Measurements from ENCODE around the gene SHISA9. TPM values are rescaled to one million over a fixed set of nuclear protein-coding genes. Genes with fewer than 3 reads are reported as not detected.

The SHISA9 gene
- total and polyA plus RNA-seq, 2 of the 4 experiments (the other 2 are of a cell fraction), result under 0.01 TPM; not detected in 1

DNA sequence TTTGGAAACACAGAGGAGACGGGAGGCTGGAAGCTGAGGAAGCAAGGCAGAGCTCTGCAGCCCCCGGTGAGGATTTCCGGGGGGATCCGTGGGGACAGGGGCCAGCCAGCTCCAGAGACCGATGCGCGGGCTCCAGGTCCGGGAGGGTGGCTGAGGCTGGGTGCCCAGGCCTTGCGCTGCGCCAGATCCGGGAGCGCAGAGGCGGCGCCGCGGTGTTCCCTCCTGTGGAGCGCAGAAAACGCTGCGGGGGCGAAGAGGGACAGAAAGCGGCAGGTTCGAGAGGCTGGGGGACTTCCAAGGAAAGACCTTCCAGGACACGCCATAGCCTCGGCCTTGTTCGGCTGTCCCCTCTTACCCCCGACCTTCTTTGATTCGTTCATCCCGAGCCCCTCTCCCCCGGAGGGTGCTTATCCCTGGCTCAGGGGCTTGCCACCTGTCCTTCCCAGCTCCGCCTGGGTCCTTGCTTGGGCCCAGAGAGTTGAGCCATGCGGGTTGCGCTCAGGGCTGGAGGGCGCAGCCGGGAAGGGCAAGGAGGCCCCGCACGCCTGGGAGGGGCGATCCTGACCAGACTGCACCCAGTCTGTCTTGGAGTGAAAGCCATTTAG, 697 bp upstream of the SHISA9 start:
- ChIA-PET POLR2A (ENCODE audit: unreplicated experiment) (no interaction called here), CTCF (no interaction called here)
- peaks cover 26% of the 10 kb centered on the region; the same call in 1 of the 2 replicates for H3K27me3 ChIP-seq (ENCODE audit: control insufficient read depth, insufficient read depth, low read length)
- H3K9me1 ChIP-seq (ENCODE audit: insufficient read depth, low read length), result no peaks in the 10 kb centered on the region
- dilution Hi-C loops (cut with HindIII; ENCODE audit: low sequenced_read_pairs, unreplicated experiment), result no loop called here
- no peaks in the 10 kb centered on the region for H3K36me3 ChIP-seq (ENCODE audit: control insufficient read depth, insufficient read depth, low read length)
- no peak overlapping the region for H2BK15ac ChIP-seq (ENCODE audit: low read depth, low read length)
- no peak overlapping the region for H2BK5ac ChIP-seq (ENCODE audit: low read depth, low read length, poor library complexity, severe bottlenecking)
- in situ Hi-C loops (cut with MboI; ENCODE audit: low sequenced_read_pairs), result no loop called here
- H3K56ac ChIP-seq (ENCODE audit: extremely low read depth, insufficient read depth, low read length), result no peak overlapping the region
- H3K9ac ChIP-seq (ENCODE audit: low read depth, low read length), result no peak overlapping the region
- no peak overlapping the region for H3K14ac ChIP-seq (replicated peaks; ENCODE audit: low read depth, low read length)
- no peak overlapping the region for H3K4me2 ChIP-seq (ENCODE audit: low read depth, low read length)
- no peak overlapping the region for H2AK5ac ChIP-seq (ENCODE audit: low read depth, low read length)
- H4K91ac ChIP-seq (ENCODE audit: insufficient read depth, low read depth, low read length), result no peak overlapping the region
- no peak overlapping the region for H3K18ac ChIP-seq (ENCODE audit: low read depth, low read length)
- 4% methylated on average over 22 of the region's 37 CpGs; no CpG with 5 or more reads in 1 of the 2 experiments for WGBS, 2 experiments (ENCODE audit: extremely low coverage in 2 of 2, insufficient read length in 1 of 2)
- TF ChIP-seq CHD1 (IDR thresholded peaks at IDR 0.05; ENCODE audit: low read depth, low read length) (no peak), BHLHE40 (IDR thresholded peaks at IDR 0.05; ENCODE audit: low read depth, low read length) (no peak), MXI1 (IDR thresholded peaks at IDR 0.05; ENCODE audit: borderline replicate concordance, low read depth, low read length) (no peak), POLR2A (IDR thresholded peaks at IDR 0.05; ENCODE audit: low read depth, low read length) (no peak), NFE2L2 (IDR thresholded peaks at IDR 0.05; ENCODE audit: low read depth, low read length) (no peak), MAZ (IDR thresholded peaks at IDR 0.05; ENCODE audit: borderline replicate concordance, low read depth, low read length) (no peak), SMC3 (IDR thresholded peaks at IDR 0.05; ENCODE audit: low read depth, low read length) (no peak), RAD21 (IDR thresholded peaks at IDR 0.05; ENCODE audit: low read length) (no peak), MAFK (IDR thresholded peaks at IDR 0.05; ENCODE audit: low read depth, low read length) (no peak), RFX5 (IDR thresholded peaks at IDR 0.05; ENCODE audit: low read depth, low read length) (no peak)
- TF ChIP-seq, protein P1, sequence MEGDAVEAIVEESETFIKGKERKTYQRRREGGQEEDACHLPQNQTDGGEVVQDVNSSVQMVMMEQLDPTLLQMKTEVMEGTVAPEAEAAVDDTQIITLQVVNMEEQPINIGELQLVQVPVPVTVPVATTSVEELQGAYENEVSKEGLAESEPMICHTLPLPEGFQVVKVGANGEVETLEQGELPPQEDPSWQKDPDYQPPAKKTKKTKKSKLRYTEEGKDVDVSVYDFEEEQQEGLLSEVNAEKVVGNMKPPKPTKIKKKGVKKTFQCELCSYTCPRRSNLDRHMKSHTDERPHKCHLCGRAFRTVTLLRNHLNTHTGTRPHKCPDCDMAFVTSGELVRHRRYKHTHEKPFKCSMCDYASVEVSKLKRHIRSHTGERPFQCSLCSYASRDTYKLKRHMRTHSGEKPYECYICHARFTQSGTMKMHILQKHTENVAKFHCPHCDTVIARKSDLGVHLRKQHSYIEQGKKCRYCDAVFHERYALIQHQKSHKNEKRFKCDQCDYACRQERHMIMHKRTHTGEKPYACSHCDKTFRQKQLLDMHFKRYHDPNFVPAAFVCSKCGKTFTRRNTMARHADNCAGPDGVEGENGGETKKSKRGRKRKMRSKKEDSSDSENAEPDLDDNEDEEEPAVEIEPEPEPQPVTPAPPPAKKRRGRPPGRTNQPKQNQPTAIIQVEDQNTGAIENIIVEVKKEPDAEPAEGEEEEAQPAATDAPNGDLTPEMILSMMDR (conservative IDR thresholded peaks at IDR 0.05; ENCODE audit: low read depth, low read length), result no peak
- DNase-seq, result no peak
- H3K27ac ChIP-seq (ENCODE audit: insufficient read depth, low read length), result no peak overlapping the region
- no peak overlapping the region for H3K4me3 ChIP-seq (ENCODE audit: insufficient read depth, low read depth, low read length)
- H3K9me3 ChIP-seq (ENCODE audit: control insufficient read depth, insufficient read depth, low read length), result no peaks in the 10 kb centered on the region
- H3K79me1 ChIP-seq (ENCODE audit: low read depth in 1 of 2, low read length in 2 of 2), result no peaks in the 10 kb centered on the region
- BruUV-seq (replicated peaks), result no TSS peak
- ATAC-seq (ENCODE audit: low read depth), result no peak
- H2AFZ ChIP-seq (replicated peaks; ENCODE audit: low read length, poor library complexity), result no peak overlapping the region
- H2BK20ac ChIP-seq (ENCODE audit: low read depth, low read length), result no peak overlapping the region
- no peak overlapping the region for H4K8ac ChIP-seq (ENCODE audit: low read depth in 2 of 2, low read length in 2 of 2)
- no peak overlapping the region for H2AK9ac ChIP-seq (replicated peaks; ENCODE audit: low read depth, low read length, poor library complexity)
- no peak overlapping the region for H2BK120ac ChIP-seq (ENCODE audit: low read depth, low read length)
- no peak overlapping the region for H4K5ac ChIP-seq (ENCODE audit: low read depth, low read length)
- H4K20me1 ChIP-seq (ENCODE audit: insufficient read depth, low read length), result no peaks in the 10 kb centered on the region
- intact Hi-C loops (cut with micrococcal nuclease), result no loop called here
- no peak overlapping the region for H3K23ac ChIP-seq (ENCODE audit: low read depth, low read length)
- H3K4ac ChIP-seq (ENCODE audit: low read depth, low read length), result no peak overlapping the region
- no peaks in the 10 kb centered on the region for H3K4me1 ChIP-seq (ENCODE audit: control insufficient read depth, insufficient read depth, low read length)
